ENCODE data around the gene PRIM2. TPM values are rescaled to one million over a fixed set of nuclear protein-coding genes. Genes with fewer than 3 reads are reported as not detected.
"Not testable (repeated sequence)": the region's sequence is repeated elsewhere in the genome, so short reads cannot be mapped to it uniquely, and the experiment has no call there.

PRIM2 gene
- total and polyA plus RNA-seq, 2 of the 8 experiments (the other 6 are each of a cell fraction or from before 2014, with no cell fraction given), result 20.8 to 46.8 TPM

DNA sequence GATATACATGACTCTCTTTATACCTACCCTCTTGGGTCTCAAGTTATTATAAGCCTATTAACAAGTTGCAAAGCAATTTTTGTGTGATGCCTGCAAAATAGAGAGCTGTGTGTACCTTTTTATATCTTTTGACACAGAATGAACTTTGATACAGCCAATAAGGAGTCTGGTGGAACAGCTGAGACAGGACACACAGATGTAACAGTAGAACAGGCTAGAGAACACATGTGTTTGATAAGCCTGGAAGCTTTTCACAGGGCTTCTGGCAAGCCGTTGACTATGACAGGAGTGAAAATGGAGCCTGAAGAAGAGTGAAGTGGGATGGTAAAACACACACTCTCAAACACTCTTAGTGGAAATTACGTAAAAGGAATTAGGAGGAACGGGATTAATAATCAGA is 25.9 kb downstream of the PRIM2 start:
- H3K9me3 ChIP-seq (ENCODE audit: insufficient read depth in 2 of 2, low read depth in 1 of 2, low read length in 1 of 2); POLR2A ChIA-PET (ENCODE audit: partially characterized antibody); H3K9ac ChIP-seq (replicated peaks in 1 of 4; ENCODE audit: extremely low read depth in 1 of 4, low read depth in 3 of 4, low read length in 3 of 4); FAIRE-seq; H2AFZ ChIP-seq (ENCODE audit: low read length); H4K20me1 ChIP-seq (replicated peaks in 1 of 2; ENCODE audit: control insufficient read depth in 1 of 2, insufficient read depth in 2 of 2, low read length in 2 of 2); H3K4ac ChIP-seq (replicated peaks; ENCODE audit: insufficient read length, low read depth, low read length); H3K23me2 ChIP-seq (ENCODE audit: low read depth, low read length); H2BK120ac ChIP-seq (replicated peaks; ENCODE audit: low read depth, low read length); DNase-seq (ENCODE audit: low read depth in 1 of 2, low spot score in 2 of 2); H2AK5ac ChIP-seq (ENCODE audit: low read depth, low read length); H2BK12ac ChIP-seq (ENCODE audit: low read depth, low read length); H3K4me3 ChIP-seq (ENCODE audit: extremely low read depth in 1 of 4, insufficient read depth in 2 of 4, low read depth in 3 of 4, low read length in 4 of 4); H4K8ac ChIP-seq (ENCODE audit: extremely low read depth, insufficient read depth, low read length); H2BK20ac ChIP-seq (ENCODE audit: low read length); H3K56ac ChIP-seq (replicated peaks; ENCODE audit: insufficient read length, low read depth, low read length); H3K79me1 ChIP-seq (ENCODE audit: low read depth, low read length); H3K23ac ChIP-seq (ENCODE audit: insufficient read length); H3K14ac ChIP-seq (ENCODE audit: insufficient read length); CTCF ChIA-PET (ENCODE audit: partially characterized antibody); H3K18ac ChIP-seq (ENCODE audit: extremely low read depth, low read length); H3K27ac ChIP-seq (ENCODE audit: low read depth, low read length); H4K5ac ChIP-seq (ENCODE audit: insufficient read length, low read depth, low read length); H3K27me3 ChIP-seq (replicated peaks in 1 of 4; ENCODE audit: control insufficient read depth in 3 of 4, extremely low read depth in 1 of 4, insufficient read depth in 3 of 4, low read length in 3 of 4); H3K4me1 ChIP-seq (replicated peaks in 1 of 4; ENCODE audit: control insufficient read depth in 3 of 4, insufficient read depth in 4 of 4, low read length in 3 of 4); H4K91ac ChIP-seq (replicated peaks; ENCODE audit: insufficient read length, low read length); H3K4me2 ChIP-seq (ENCODE audit: insufficient read depth in 1 of 2, low read depth in 2 of 2, low read length in 2 of 2); H3K79me2 ChIP-seq (ENCODE audit: control insufficient read depth in 1 of 2, insufficient read depth in 2 of 2, low read length in 2 of 2); H2BK15ac ChIP-seq (ENCODE audit: low read length); H2BK5ac ChIP-seq (ENCODE audit: low read depth, low read length); H3K36me3 ChIP-seq (ENCODE audit: control insufficient read depth in 2 of 4, insufficient read depth in 4 of 4, low read length in 3 of 4): not testable (repeated sequence)
- 91 to 100% methylated on average over 2 to 3 of the region's 3 CpGs for WGBS, 2 experiments (ENCODE audit: extremely low coverage in 1 of 2, insufficient coverage in 1 of 2, insufficient read length in 1 of 2, insufficient replicate concordance in 2 of 2, low coverage in 1 of 2, low lambda C conversion rate in 2 of 2, missing lambda C conversion rate in 1 of 2)

Measured in H1 (cell line).